ENCODE results near the gene ARHGAP26.

DNA sequence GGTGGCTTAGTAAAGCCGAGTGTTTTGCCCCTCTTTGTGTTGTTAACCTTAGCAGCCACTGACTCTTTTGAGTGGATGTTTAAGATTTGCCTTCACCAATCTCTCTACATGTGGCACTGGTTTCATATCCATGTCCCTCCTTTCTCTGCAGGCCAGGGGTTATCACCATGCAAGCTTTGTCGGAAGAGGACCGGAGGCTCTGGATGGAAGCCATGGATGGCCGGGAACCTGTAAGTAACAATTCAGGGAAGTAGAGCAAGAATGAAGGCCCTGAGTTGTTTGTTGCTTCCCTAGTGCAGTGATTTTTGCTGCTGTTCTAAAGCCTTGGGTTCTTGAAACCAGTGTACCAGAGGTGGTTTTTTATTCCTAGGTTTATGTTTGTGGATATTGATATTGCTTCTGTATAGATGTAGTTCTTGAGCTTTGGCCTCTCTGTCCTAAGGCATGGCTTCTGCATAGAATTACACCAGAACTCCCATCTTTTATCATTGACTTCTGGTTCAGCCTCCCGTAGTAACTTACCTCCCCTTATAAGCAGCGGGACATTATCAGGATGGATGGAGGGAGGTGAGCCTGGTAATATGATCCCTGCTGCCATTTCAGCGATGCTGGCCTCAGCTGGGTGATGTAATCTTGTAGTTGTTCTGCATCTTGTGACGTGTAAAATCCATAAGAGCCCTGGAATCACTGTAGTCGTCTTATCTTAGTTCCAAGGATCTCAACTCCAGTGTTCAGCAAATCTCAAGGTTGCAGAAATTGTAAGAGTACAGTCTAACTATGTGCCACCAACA, 161.9 kb downstream of the ARHGAP26 start:
- TF ChIP-seq YY1 (IDR thresholded peaks at IDR 0.05; ENCODE audit: insufficient read depth, insufficient read length) (no peak), SUZ12 (IDR thresholded peaks at IDR 0.05; ENCODE audit: extremely low read depth, insufficient read depth, insufficient read length) (no peak), ZNF274 (IDR thresholded peaks at IDR 0.05; ENCODE audit: low read depth, low read length) (no peak)

Data from NT2/D1 (cell line).